HG03025 (cell line): Measurements from ENCODE around the gene MAPKBP1.

ENCODE experiments used
- ATAC-seq: cut with Tn5 transposase; IDR thresholded peaks from one replicate; pipeline ENCODE4 v1.9.1; 2021; ENCODE audit warnings: mild to moderate bottlenecking, moderate library complexity; ENCODE audit not compliant: unreplicated experiment, low FRiP score

MAPKBP1 gene

GRCh38 chr15:41782371-41783282 lies 8.3 kb downstream of the MAPKBP1 start:
- ATAC-seq: no peak

- no peak for ATAC-seq
These were observed 9.0 kb downstream of the MAPKBP1 start for GRCh38 chr15:41783296-41783695.

- ATAC-seq: no peak
These were observed 14.0 kb downstream of the MAPKBP1 start for GRCh38 chr15:41788262-41788661.

- ATAC-seq: no peak
These were observed 15.0 kb downstream of the MAPKBP1 start for GRCh38 chr15:41789236-41789635.

- ATAC-seq: no peak
These were observed 15.4 kb downstream of the MAPKBP1 start for GRCh38 chr15:41789662-41790061.

- no peak for ATAC-seq
These were observed 15.9 kb downstream of the MAPKBP1 start for GRCh38 chr15:41790169-41790568.

- ATAC-seq: no peak
These were observed 16.7 kb downstream of the MAPKBP1 start for GRCh38 chr15:41790756-41791546.

GRCh38 chr15:41791547-41791937 lies 17.3 kb downstream of the MAPKBP1 start:
- no peak for ATAC-seq

- ATAC-seq: no peak
These were observed 17.8 kb downstream of the MAPKBP1 start for GRCh38 chr15:41792000-41792637.

- ATAC-seq: no peak
These were observed 19.8 kb downstream of the MAPKBP1 start for GRCh38 chr15:41794081-41794480.

- ATAC-seq: no peak
These were observed 21.9 kb downstream of the MAPKBP1 start for GRCh38 chr15:41795996-41796856.

- no peak for ATAC-seq
These were observed 23.1 kb downstream of the MAPKBP1 start for GRCh38 chr15:41797201-41797944.

GRCh38 chr15:41798607-41799487 lies 24.6 kb downstream of the MAPKBP1 start:
- no peak for ATAC-seq

- no peak for ATAC-seq
These were observed 25.2 kb downstream of the MAPKBP1 start for GRCh38 chr15:41799488-41799805.

GRCh38 chr15:41801185-41801584 lies 26.9 kb downstream of the MAPKBP1 start:
- no peak for ATAC-seq

GRCh38 chr15:41801850-41802455 lies 27.7 kb downstream of the MAPKBP1 start:
- no peak for ATAC-seq

GRCh38 chr15:41804361-41804760 lies 30.1 kb downstream of the MAPKBP1 start:
- ATAC-seq: no peak
